Mucosa of descending colon (tissue), 3 donors: ENCODE measurements around the gene MT2A. TPM values are rescaled to one million over a fixed set of nuclear protein-coding genes. Genes with fewer than 3 reads are reported as not detected.
A peak's percentile ranks its signal among the peaks of the same experiment; 100 is the strongest.

Experiments
- ATAC-seq: fragments of 200-7000 bp; cut with Tn5 transposase; one replicate; pipeline ENCODE4 v1.9.1; 2020; ENCODE audit warnings: mild to moderate bottlenecking, moderate library complexity
- DNase-seq, 3 donors: peaks; one replicate each; pipeline ENCODE4 v3.0.0-alpha.2; 2020
- H3K36me3 ChIP-seq: fragments of 200-600 bp; one replicate; pipeline ENCODE4 v1.8.0; 2021; ENCODE audit warnings: low read depth, mild to moderate bottlenecking
- H3K4me1 ChIP-seq: fragments of 200-600 bp; one replicate; pipeline ENCODE4 v1.8.0; 2021; ENCODE audit warnings: low read depth, mild to moderate bottlenecking
- H3K4me3 ChIP-seq: fragments of 200-600 bp; one replicate; pipeline ENCODE4 v1.8.0; 2021; ENCODE audit warnings: mild to moderate bottlenecking
- H3K9me3 ChIP-seq: fragments of 200-600 bp; one replicate; pipeline ENCODE4 v1.8.0; 2021; ENCODE audit warnings: mild to moderate bottlenecking
- intact Hi-C, 2 donors: fragments of 100-400 bp; cut with DNase I in 1 of 2; cut with micrococcal nuclease in 1 of 2; formaldehyde crosslinking; loops; one replicate each; pipeline versions ENCODE4 v1.11.0 to v1.11.1; 2022; cut with DNase I, micrococcal nuclease
- long read RNA-seq, 2 donors: library from polyadenylated mRNA; unstranded; transcript quantifications; one replicate each; pipeline ENCODE4 v2.0.0, GENCODE V29; 2019 to 2021
- total RNA-seq, 3 donors: library from RNA; stranded (reverse); fragmentation: NEBNext Ultra II Directional in 2 of 3; extraction: Animal tissue kit (Norgen Biotek cat#: 25700) in 2 of 3; gene quantifications; one replicate each; pipeline versions ENCODE4 v1.2.1 to v1.2.4, GENCODE V29; 2021 to 2023
- TF ChIP-seq, protein P1 (sequence below): fragments of 200-600 bp; IDR thresholded peaks from one replicate; pipeline ENCODE4 v1.8.0; 2022; ENCODE audit warnings: antibody characterized with exemption, mild to moderate bottlenecking
- donor health status: DM: no; HTN: no; CAD: no; lungs with moderate emphysema.
- donor health status: DM: no; HTN: no; CAD: no.
- donor health status: DM: no; HTN: yes; CAD: no.

The MT2A gene
- 100 to 1,000 TPM in 2 of 3 donors, 10 to 100 TPM in 1; 100.0 to 211 (median 206) TPM for total RNA-seq
- long read RNA-seq, donor 1, transcript MT2A-201 (3 exons, 786 nt): major isoform, 24 of 24 reads
- long read RNA-seq, donor 1, partial matches to known transcripts: 0 of 24 reads
- long read RNA-seq, donor 1, other reads (novel, unspliced or antisense): 0 of 24 reads
- long read RNA-seq, donor 2, transcript MT2A-201 (3 exons, 786 nt): major isoform, 67 of 68 reads
- long read RNA-seq, donor 2, partial matches to known transcripts: 0 of 68 reads
- long read RNA-seq, donor 2, other reads (novel, unspliced or antisense): 0 of 68 reads

DNA sequence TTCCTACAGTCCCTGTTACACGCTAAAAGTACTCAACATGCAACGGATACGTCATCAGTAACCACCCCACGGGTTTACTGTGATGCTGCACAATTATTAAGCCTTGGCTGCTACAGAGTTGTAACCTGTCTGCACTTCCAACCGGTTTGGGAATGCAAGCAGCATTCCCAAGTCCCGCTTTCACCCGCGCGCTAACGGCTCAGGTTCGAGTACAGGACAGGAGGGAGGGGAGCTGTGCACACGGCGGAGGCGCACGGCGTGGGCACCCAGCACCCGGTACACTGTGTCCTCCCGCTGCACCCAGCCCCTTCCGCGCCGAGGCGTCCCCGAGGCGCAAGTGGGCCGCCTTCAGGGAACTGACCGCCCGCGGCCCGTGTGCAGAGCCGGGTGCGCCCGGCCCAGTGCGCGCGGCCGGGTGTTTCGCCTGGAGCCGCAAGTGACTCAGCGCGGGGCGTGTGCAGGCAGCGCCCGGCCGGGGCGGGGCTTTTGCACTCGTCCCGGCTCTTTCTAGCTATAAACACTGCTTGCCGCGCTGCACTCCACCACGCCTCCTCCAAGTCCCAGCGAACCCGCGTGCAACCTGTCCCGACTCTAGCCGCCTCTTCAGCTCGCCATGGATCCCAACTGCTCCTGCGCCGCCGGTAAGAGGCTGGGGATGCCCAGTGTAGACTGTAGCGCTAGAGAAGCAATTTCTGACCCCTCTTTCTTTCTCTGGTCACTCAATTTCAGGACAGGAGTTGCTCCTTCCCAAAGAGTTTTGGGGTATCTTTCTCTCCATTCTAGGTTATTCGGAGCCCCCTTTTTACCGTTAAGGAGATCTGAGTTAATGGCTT lies at the start of gene MT2A:
Gene MT2A, plus strand, starts transcription at position 542 of the 833 bp plus-strand sequence. Its CDS starts 72 bp downstream, at position 614.
- ATAC-seq (peak; percentile 92), DNase-seq (peak; percentile 96 to 98 (median 97))
- TF ChIP-seq, protein P1, sequence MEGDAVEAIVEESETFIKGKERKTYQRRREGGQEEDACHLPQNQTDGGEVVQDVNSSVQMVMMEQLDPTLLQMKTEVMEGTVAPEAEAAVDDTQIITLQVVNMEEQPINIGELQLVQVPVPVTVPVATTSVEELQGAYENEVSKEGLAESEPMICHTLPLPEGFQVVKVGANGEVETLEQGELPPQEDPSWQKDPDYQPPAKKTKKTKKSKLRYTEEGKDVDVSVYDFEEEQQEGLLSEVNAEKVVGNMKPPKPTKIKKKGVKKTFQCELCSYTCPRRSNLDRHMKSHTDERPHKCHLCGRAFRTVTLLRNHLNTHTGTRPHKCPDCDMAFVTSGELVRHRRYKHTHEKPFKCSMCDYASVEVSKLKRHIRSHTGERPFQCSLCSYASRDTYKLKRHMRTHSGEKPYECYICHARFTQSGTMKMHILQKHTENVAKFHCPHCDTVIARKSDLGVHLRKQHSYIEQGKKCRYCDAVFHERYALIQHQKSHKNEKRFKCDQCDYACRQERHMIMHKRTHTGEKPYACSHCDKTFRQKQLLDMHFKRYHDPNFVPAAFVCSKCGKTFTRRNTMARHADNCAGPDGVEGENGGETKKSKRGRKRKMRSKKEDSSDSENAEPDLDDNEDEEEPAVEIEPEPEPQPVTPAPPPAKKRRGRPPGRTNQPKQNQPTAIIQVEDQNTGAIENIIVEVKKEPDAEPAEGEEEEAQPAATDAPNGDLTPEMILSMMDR: no peak
- H3K9me3 ChIP-seq: no peaks in the 10 kb centered on the region
- H3K36me3 ChIP-seq: no peaks in the 10 kb centered on the region
- H3K4me1 ChIP-seq: peaks cover 20% of the 10 kb centered on the region
- intact Hi-C loops: loop anchor here in 1 of 2 donors (10.0 kb wide), 1 partner anchor 93 kb away; no protein-coding TSS in a partner anchor
- H3K4me3 ChIP-seq: peak within 1 kb of the TSS; percentile 0

DNA sequence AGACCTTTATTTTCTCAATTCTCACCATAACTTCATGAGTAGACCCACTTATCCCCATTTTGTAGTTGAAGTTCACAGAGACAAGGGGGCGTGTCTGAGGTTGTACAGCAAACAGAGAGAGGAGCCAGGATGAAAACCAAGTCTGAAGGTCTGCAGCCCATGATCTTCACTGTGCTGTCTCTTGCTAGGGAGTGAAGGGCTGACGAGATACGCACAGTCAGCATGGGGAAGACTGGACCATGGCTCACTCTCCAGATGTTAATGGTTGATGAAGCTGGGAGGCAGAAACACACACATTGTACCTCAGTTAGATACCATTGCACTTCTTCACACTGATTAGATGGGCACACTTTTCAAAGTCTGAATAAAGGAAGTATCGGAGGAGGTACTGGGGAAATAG lies 49.3 kb upstream of the MT2A start:
- H3K4me1 ChIP-seq: no peaks in the 10 kb centered on the region
- H3K4me3 ChIP-seq: no peak overlapping the region
- no peak for DNase-seq
- H3K9me3 ChIP-seq: no peaks in the 10 kb centered on the region
- TF ChIP-seq, protein P1: no peak
- no peaks in the 10 kb centered on the region for H3K36me3 ChIP-seq
- intact Hi-C loops: no loop called here
- no peak for ATAC-seq

DNA sequence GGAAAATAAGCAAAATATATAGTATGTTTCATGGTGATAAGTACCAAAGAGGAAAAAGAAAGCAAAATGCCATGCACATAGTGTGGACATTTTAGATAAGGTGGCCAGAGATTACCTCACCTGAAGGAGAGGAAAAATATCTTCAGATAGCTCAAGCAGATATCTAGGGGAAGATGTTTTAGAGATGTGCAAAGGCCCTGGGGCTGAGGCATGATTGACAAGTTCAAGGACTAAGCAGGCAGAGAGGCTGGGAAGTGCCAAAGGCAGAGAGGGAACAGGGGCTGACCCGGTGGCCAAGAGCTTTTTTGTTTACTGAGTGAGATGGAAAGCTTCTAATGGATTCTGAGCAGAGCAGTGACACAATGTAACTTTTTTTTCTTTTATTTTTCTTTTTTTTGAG lies 47.9 kb upstream of the MT2A start:
- Histone ChIP-seq H3K36me3 (no peaks in the 10 kb centered on the region), H3K4me3 (no peak overlapping the region), H3K4me1 (no peaks in the 10 kb centered on the region), H3K9me3 (no peaks in the 10 kb centered on the region)
- no peak for ATAC-seq
- no peak for DNase-seq
- TF ChIP-seq, protein P1: no peak
- intact Hi-C loops: no loop called here

DNA sequence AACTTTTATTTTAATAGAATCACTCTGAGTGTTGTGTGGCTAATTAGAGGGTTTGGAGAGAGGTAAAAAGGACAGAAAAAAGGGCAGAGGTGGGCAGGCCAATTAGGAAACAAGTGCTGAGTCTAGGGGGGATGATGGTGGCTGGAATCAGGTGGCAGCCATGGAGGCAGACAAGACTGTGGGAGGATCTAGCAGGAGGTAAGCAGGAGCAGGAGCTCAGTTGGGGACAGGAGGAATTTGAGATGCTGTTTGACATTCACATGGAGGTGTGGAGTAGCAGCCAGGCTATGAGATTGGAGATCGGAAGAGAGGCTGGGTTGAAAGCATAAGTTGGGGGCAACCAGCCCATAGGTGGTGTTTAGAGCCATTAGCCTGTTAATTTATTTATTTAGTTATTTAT lies 47.3 kb upstream of the MT2A start:
- intact Hi-C loops: no loop called here
- Histone ChIP-seq H3K36me3 (no peaks in the 10 kb centered on the region), H3K9me3 (no peaks in the 10 kb centered on the region), H3K4me1 (no peaks in the 10 kb centered on the region), H3K4me3 (no peak overlapping the region)
- TF ChIP-seq, protein P1: no peak
- ATAC-seq (no peak), DNase-seq (no peak)

DNA sequence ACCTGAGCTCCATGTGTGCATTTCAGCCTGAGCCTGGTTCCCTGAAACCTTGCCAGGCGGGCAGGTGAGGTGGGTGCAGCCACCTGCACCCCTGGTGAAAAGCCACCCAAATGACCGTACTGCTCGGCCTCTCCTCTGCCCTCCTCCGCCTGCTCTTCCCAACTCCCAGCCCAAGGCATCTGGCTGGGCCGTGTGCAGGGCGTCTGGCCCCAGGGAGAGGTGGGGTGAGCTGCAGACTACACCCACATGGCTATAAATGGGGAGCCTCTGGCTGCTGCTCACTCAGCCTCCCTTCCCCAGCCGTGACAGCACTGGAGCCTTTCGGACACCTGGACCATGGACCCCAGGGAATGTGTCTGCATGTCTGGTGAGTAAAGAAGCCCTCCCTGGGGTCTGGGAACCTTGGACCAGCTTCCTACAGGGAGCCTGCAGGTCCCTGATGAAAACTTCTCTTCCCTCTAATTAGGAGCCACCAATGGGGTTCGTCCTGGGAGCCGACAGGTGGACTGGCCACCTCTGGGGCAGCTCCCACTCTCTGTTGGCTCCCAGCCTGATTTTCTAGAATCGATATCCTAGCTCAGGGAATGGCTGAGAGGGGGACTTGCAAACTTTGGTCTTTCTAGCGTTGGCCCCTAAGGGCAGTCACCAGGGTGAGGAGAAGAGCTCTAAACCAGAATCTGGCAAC lies 43.4 kb upstream of the MT2A start, which contains the start of gene MT4:
Gene MT4, plus strand, starts transcription at position 281 of the 685 bp plus-strand sequence. Its CDS starts 56 bp downstream, at position 337.
- no peaks in the 10 kb centered on the region for H3K36me3 ChIP-seq
- no peak for DNase-seq
- intact Hi-C loops: no loop called here
- TF ChIP-seq, protein P1: no peak
- no peaks in the 10 kb centered on the region for H3K9me3 ChIP-seq
- no peak for ATAC-seq
- no peaks in the 10 kb centered on the region for H3K4me1 ChIP-seq
- no peak within 1 kb of the TSS for H3K4me3 ChIP-seq
